Measurements from ENCODE around the gene PRM2. TPM values are rescaled to one million over a fixed set of nuclear protein-coding genes. Genes with fewer than 3 reads are reported as not detected.

Gene PRM2
- total and polyA plus RNA-seq, 2 of the 8 experiments (the other 6 are each of a cell fraction or from before 2014, with no cell fraction given), result not detected

GRCh38 chr16:11296351-11296705, 20.0 kb upstream of the PRM2 start:
- Histone ChIP-seq H2BK120ac (replicated peaks; ENCODE audit: low read depth, low read length) (no peak overlapping the region), H2BK12ac (ENCODE audit: low read depth, low read length) (no peak overlapping the region), H3K4me2 (ENCODE audit: insufficient read depth in 1 of 2, low read depth in 2 of 2, low read length in 2 of 2) (no peak overlapping the region), H3K79me2 (ENCODE audit: control insufficient read depth in 1 of 2, insufficient read depth in 2 of 2, low read length in 2 of 2) (no peaks in the 10 kb centered on the region), H3K9me3 (ENCODE audit: insufficient read depth in 2 of 2, low read depth in 1 of 2, low read length in 1 of 2) (no peaks in the 10 kb centered on the region), H3K4me1 (replicated peaks in 1 of 4; ENCODE audit: control insufficient read depth in 3 of 4, insufficient read depth in 4 of 4, low read length in 3 of 4) (peaks cover 5 to 12% (median 9%) of the 10 kb centered on the region in 4 experiments), H4K5ac (ENCODE audit: insufficient read length, low read depth, low read length) (no peak overlapping the region), H2BK20ac (ENCODE audit: low read length) (no peak overlapping the region), H4K91ac (replicated peaks; ENCODE audit: insufficient read length, low read length) (no peak overlapping the region), H3K4ac (replicated peaks; ENCODE audit: insufficient read length, low read depth, low read length) (no peak overlapping the region), H3K27ac (ENCODE audit: low read depth, low read length) (no peak overlapping the region), H3K9ac (replicated peaks in 1 of 4; ENCODE audit: extremely low read depth in 1 of 4, low read depth in 3 of 4, low read length in 3 of 4) (no peak overlapping the region), H2AFZ (ENCODE audit: low read length) (no peak overlapping the region), H2BK15ac (ENCODE audit: low read length) (no peak overlapping the region), H3K18ac (ENCODE audit: extremely low read depth, low read length) (no peak overlapping the region), H3K36me3 (ENCODE audit: control insufficient read depth in 2 of 4, insufficient read depth in 4 of 4, low read length in 3 of 4) (no peaks in the 10 kb centered on the region), H3K56ac (replicated peaks; ENCODE audit: insufficient read length, low read depth, low read length) (no peak overlapping the region), H3K27me3 (replicated peaks in 1 of 4; ENCODE audit: control insufficient read depth in 3 of 4, extremely low read depth in 1 of 4, insufficient read depth in 3 of 4, low read length in 3 of 4) (no peaks in the 10 kb centered on the region), H3K23me2 (ENCODE audit: low read depth, low read length) (no peaks in the 10 kb centered on the region), H4K8ac (ENCODE audit: extremely low read depth, insufficient read depth, low read length) (no peak overlapping the region), H3K14ac (ENCODE audit: insufficient read length) (no peak overlapping the region), H2BK5ac (ENCODE audit: low read depth, low read length) (no peak overlapping the region), H3K4me3 (ENCODE audit: extremely low read depth in 1 of 4, insufficient read depth in 2 of 4, low read depth in 3 of 4, low read length in 4 of 4) (no peak overlapping the region), H4K20me1 (replicated peaks in 1 of 2; ENCODE audit: control insufficient read depth in 1 of 2, insufficient read depth in 2 of 2, low read length in 2 of 2) (no peaks in the 10 kb centered on the region), H3K23ac (ENCODE audit: insufficient read length) (no peak overlapping the region), H2AK5ac (ENCODE audit: low read depth, low read length) (no peak overlapping the region), H3K79me1 (ENCODE audit: low read depth, low read length) (no peaks in the 10 kb centered on the region)
- 79% methylated on average over 3 of the region's 3 CpGs; no CpG with 5 or more reads in 1 of the 2 experiments for WGBS, 2 experiments (ENCODE audit: extremely low coverage in 1 of 2, insufficient coverage in 1 of 2, insufficient read length in 1 of 2, insufficient replicate concordance in 2 of 2, low coverage in 1 of 2, low lambda C conversion rate in 2 of 2, missing lambda C conversion rate in 1 of 2)
- TF ChIP-seq KDM5A (IDR thresholded peaks at IDR 0.05; ENCODE audit: low read length), result no peak
- ChIA-PET POLR2A (ENCODE audit: partially characterized antibody) (interaction anchor here (1.3 to 2.7 kb wide), 4 partner anchors 10 to 41 kb away, joined by 3 to 11 read pairs (median 3); partner anchors contain the start of gene SOCS1), CTCF (ENCODE audit: partially characterized antibody) (interaction anchor here (1.0 to 3.8 kb wide), 2 partner anchors 16 to 39 kb away, joined by 3 to 13 read pairs; partner anchors contain the start of gene SOCS1)
- no peak for DNase-seq (ENCODE audit: low read depth in 1 of 2, low spot score in 2 of 2)
- FAIRE-seq, result no peak

Measured in H1 (cell line).